Mesenchymal stem cell (in vitro differentiated cells and primary cell): Measurements from ENCODE around the gene LORICRIN.

Experiments
- DNase-seq: peaks from one replicate; pipeline ENCODE4 v3.0.0-alpha.2; 2013
- H2AFZ ChIP-seq: one replicate; pipeline ENCODE4 v1.6.1; 2013; ENCODE audit warnings: low read depth, mild to moderate bottlenecking, control low read depth, inconsistent platforms, low read length, moderate library complexity
- H2AK5ac ChIP-seq: 2 replicates; pipeline ENCODE4 v1.6.1; 2013; ENCODE audit warnings: low read length, moderate library complexity, mild to moderate bottlenecking, inconsistent platforms; ENCODE audit not compliant: severe bottlenecking
- H2BK120ac ChIP-seq: one replicate; pipeline ENCODE4 v1.6.1; 2013; ENCODE audit warnings: low read depth, mild to moderate bottlenecking, inconsistent platforms, low read length, moderate library complexity
- H2BK12ac ChIP-seq, 2 experiments: one replicate each; pipeline ENCODE4 v1.6.1; 2013; ENCODE audit warnings: inconsistent platforms in 2 of 2, low read length in 2 of 2, mild to moderate bottlenecking in 2 of 2, moderate library complexity in 2 of 2, control low read depth in 1 of 2
- H2BK15ac ChIP-seq: one replicate; pipeline ENCODE4 v1.6.1; 2013; ENCODE audit warnings: mild to moderate bottlenecking, low read depth, inconsistent platforms; ENCODE audit not compliant: poor library complexity, severe bottlenecking
- H2BK5ac ChIP-seq: 2 replicates; pipeline ENCODE4 v1.6.1; 2013; ENCODE audit warnings: low read depth, mild to moderate bottlenecking, low read length, control low read depth, inconsistent platforms; ENCODE audit not compliant: poor library complexity, severe bottlenecking
- H3K14ac ChIP-seq, 2 experiments: one replicate each; pipeline ENCODE4 v1.6.1; 2013; ENCODE audit warnings: inconsistent platforms in 2 of 2, low read length in 2 of 2, control low read depth in 1 of 2, mild to moderate bottlenecking in 1 of 2, moderate library complexity in 1 of 2
- H3K18ac ChIP-seq, 2 experiments: one replicate each; pipeline ENCODE4 v1.6.1; 2013; ENCODE audit warnings: inconsistent platforms in 2 of 2, low read length in 2 of 2, control low read depth in 1 of 2, low read depth in 1 of 2, mild to moderate bottlenecking in 1 of 2
- H3K23ac ChIP-seq, 2 experiments: one replicate each; pipeline ENCODE4 v1.6.1; 2013; ENCODE audit warnings: inconsistent platforms in 2 of 2, low read length in 2 of 2, mild to moderate bottlenecking in 2 of 2, moderate library complexity in 2 of 2, control low read depth in 1 of 2
- H3K27ac ChIP-seq: 2 replicates; pipeline ENCODE4 v1.5.1; 2013; ENCODE audit warnings: mild to moderate bottlenecking, moderate library complexity, low read length, control low read depth, inconsistent platforms; ENCODE audit not compliant: poor library complexity, severe bottlenecking
- H3K27me3 ChIP-seq, 2 experiments: 2 replicates each; pipeline versions ENCODE4 v1.6.1 to v1.7.0; 2013; ENCODE audit warnings: low read length in 2 of 2, mild to moderate bottlenecking in 2 of 2, moderate library complexity in 2 of 2, control low read depth in 1 of 2, inconsistent platforms in 1 of 2; ENCODE audit not compliant: control insufficient read depth in 1 of 2, insufficient read depth in 1 of 2
- H3K36me3 ChIP-seq, 2 experiments: 2 replicates each; pipeline versions ENCODE4 v1.6.1 to v1.7.0; 2013; ENCODE audit warnings: low read length in 2 of 2, control low read depth in 1 of 2, inconsistent platforms in 1 of 2, low read depth in 1 of 2, mild to moderate bottlenecking in 1 of 2; ENCODE audit not compliant: insufficient read depth in 2 of 2, control insufficient read depth in 1 of 2
- H3K4ac ChIP-seq, 2 experiments: one replicate each; pipeline ENCODE4 v1.6.1; 2013; ENCODE audit warnings: inconsistent platforms in 2 of 2, low read length in 2 of 2, mild to moderate bottlenecking in 2 of 2, moderate library complexity in 2 of 2, control low read depth in 1 of 2, low read depth in 1 of 2
- H3K4me1 ChIP-seq: 2 replicates; pipeline ENCODE4 v1.6.1; 2013; ENCODE audit warnings: low read depth, low read length, control low read depth; ENCODE audit not compliant: control insufficient read depth, insufficient read depth
- H3K4me2 ChIP-seq: 2 replicates; pipeline ENCODE4 v1.6.1; 2013; ENCODE audit warnings: low read length, mild to moderate bottlenecking, inconsistent platforms; ENCODE audit not compliant: poor library complexity, severe bottlenecking
- H3K4me3 ChIP-seq, 2 experiments: 2 replicates each; pipeline versions ENCODE4 v1.5.1 to v1.7.0; 2013; ENCODE audit warnings: low read length in 2 of 2, mild to moderate bottlenecking in 2 of 2, control low read depth in 1 of 2, low read depth in 1 of 2; ENCODE audit not compliant: insufficient read depth in 1 of 2
- H3K79me1 ChIP-seq: replicated peaks from 2 replicates; pipeline ENCODE4 v1.6.1; 2013; ENCODE audit warnings: mild to moderate bottlenecking, control low read depth, low read length, inconsistent platforms; ENCODE audit not compliant: poor library complexity, severe bottlenecking
- H3K9ac ChIP-seq: 2 replicates; pipeline ENCODE4 v1.7.0; 2013; ENCODE audit warnings: mild to moderate bottlenecking, low read length, moderate library complexity
- H3K9me3 ChIP-seq: 2 replicates; pipeline ENCODE4 v1.7.0; 2013; ENCODE audit warnings: mild to moderate bottlenecking, low read length; ENCODE audit not compliant: control insufficient read depth
- H4K8ac ChIP-seq: one replicate; pipeline ENCODE4 v1.6.1; 2013; ENCODE audit warnings: inconsistent platforms, mild to moderate bottlenecking, low read length, moderate library complexity
- H4K91ac ChIP-seq: one replicate; pipeline ENCODE4 v1.6.1; 2013; ENCODE audit warnings: mild to moderate bottlenecking, low read length, inconsistent platforms
- WGBS: methylation state at CpG from one replicate; pipeline ENCODE4 v1.1.7; 2013; ENCODE audit warnings: mixed read lengths; 5-methylcytosine and 5-hydroxymethylcytosine counted together

Gene LORICRIN

GRCh38 chr1:153271711-153272110, 12.2 kb downstream of the LORICRIN start:
- H3K14ac ChIP-seq: no peak overlapping the region
- H3K4me1 ChIP-seq: peaks cover 2% of the 10 kb centered on the region
- no peak overlapping the region for H3K4me3 ChIP-seq
- no peak for DNase-seq
- no peak overlapping the region for H3K27ac ChIP-seq
- H3K79me1 ChIP-seq: no peaks in the 10 kb centered on the region
- no peak overlapping the region for H3K4me2 ChIP-seq
- no peak overlapping the region for H2BK5ac ChIP-seq
- H2AFZ ChIP-seq: no peak overlapping the region
- 85% methylated on average over 1 of the region's 1 CpG for WGBS
- no peak overlapping the region for H3K18ac ChIP-seq
- no peak overlapping the region for H2AK5ac ChIP-seq
- H4K91ac ChIP-seq: no peak overlapping the region
- H3K9me3 ChIP-seq: no peaks in the 10 kb centered on the region
- H3K36me3 ChIP-seq: no peaks in the 10 kb centered on the region
- no peaks in the 10 kb centered on the region for H3K27me3 ChIP-seq
- no peak overlapping the region for H4K8ac ChIP-seq
- no peak overlapping the region for H2BK15ac ChIP-seq
- no peak overlapping the region for H3K23ac ChIP-seq
- no peak overlapping the region for H3K4ac ChIP-seq
- H3K9ac ChIP-seq: no peak overlapping the region
- no peak overlapping the region for H2BK12ac ChIP-seq
- H2BK120ac ChIP-seq: no peak overlapping the region

- Histone ChIP-seq H3K23ac (no peak overlapping the region), H2AFZ (no peak overlapping the region), H3K36me3 (no peaks in the 10 kb centered on the region), H4K91ac (no peak overlapping the region), H3K9ac (no peak overlapping the region), H3K79me1 (no peaks in the 10 kb centered on the region), H3K14ac (no peak overlapping the region), H3K27ac (no peak overlapping the region), H3K4ac (no peak overlapping the region), H3K4me1 (peaks cover 2% of the 10 kb centered on the region), H4K8ac (no peak overlapping the region), H3K4me2 (no peak overlapping the region), H2BK120ac (no peak overlapping the region), H2BK12ac (no peak overlapping the region), H3K27me3 (no peaks in the 10 kb centered on the region), H2BK5ac (no peak overlapping the region), H3K4me3 (no peak overlapping the region), H2AK5ac (no peak overlapping the region), H3K9me3 (no peaks in the 10 kb centered on the region), H3K18ac (no peak overlapping the region), H2BK15ac (no peak overlapping the region)
- WGBS: 23% methylated on average over 1 of the region's 1 CpG
- DNase-seq: no peak
Observed at GRCh38 chr1:153272186-153272585, 12.7 kb downstream of the LORICRIN start.

- Histone ChIP-seq H2BK120ac (no peak overlapping the region), H3K9me3 (no peaks in the 10 kb centered on the region)
Observed at GRCh38 chr1:153277852-153278251, 18.4 kb downstream of the LORICRIN start.

GRCh38 chr1:153288634-153289275, 29.3 kb downstream of the LORICRIN start:
- Histone ChIP-seq H3K14ac (no peak overlapping the region), H2BK5ac (no peak overlapping the region), H3K27me3 (peaks cover 0 to 43% of the 10 kb centered on the region in 2 experiments), H3K36me3 (no peaks in the 10 kb centered on the region), H2AK5ac (no peak overlapping the region), H2AFZ (no peak overlapping the region), H3K4me3 (no peak overlapping the region), H2BK15ac (no peak overlapping the region), H3K18ac (no peak overlapping the region), H2BK120ac (no peak overlapping the region), H3K9me3 (no peaks in the 10 kb centered on the region), H4K91ac (no peak overlapping the region), H3K4me2 (no peak overlapping the region), H3K4ac (no peak overlapping the region), H3K4me1 (no peaks in the 10 kb centered on the region), H3K27ac (no peak overlapping the region), H4K8ac (no peak overlapping the region), H3K23ac (no peak overlapping the region), H2BK12ac (no peak overlapping the region), H3K79me1 (no peaks in the 10 kb centered on the region), H3K9ac (no peak overlapping the region)
- DNase-seq: no peak
- WGBS: 49% methylated on average over 10 of the region's 11 CpGs

More at GRCh38 chr1:153277852-153278251, 18.4 kb downstream of the LORICRIN start:
- H3K23ac ChIP-seq: no peak overlapping the region
- no peaks in the 10 kb centered on the region for H3K79me1 ChIP-seq
- no peak for DNase-seq
- peaks cover 0 to 16% of the 10 kb centered on the region in 2 experiments for H3K27me3 ChIP-seq
- no peak overlapping the region for H3K27ac ChIP-seq
- no peaks in the 10 kb centered on the region for H3K4me1 ChIP-seq
- H2AFZ ChIP-seq: no peak overlapping the region
- H3K4me2 ChIP-seq: no peak overlapping the region
- no peak overlapping the region for H3K18ac ChIP-seq
- no peak overlapping the region for H2BK12ac ChIP-seq
- H3K4me3 ChIP-seq: no peak overlapping the region
- no peaks in the 10 kb centered on the region for H3K36me3 ChIP-seq
- no peak overlapping the region for H4K8ac ChIP-seq
- H3K9ac ChIP-seq: no peak overlapping the region
- H2BK15ac ChIP-seq: no peak overlapping the region
- H3K14ac ChIP-seq: no peak overlapping the region
- H3K4ac ChIP-seq: no peak overlapping the region
- no peak overlapping the region for H2AK5ac ChIP-seq
- WGBS: 38% methylated on average over 2 of the region's 2 CpGs
- no peak overlapping the region for H4K91ac ChIP-seq
- no peak overlapping the region for H2BK5ac ChIP-seq
